Neuron (in vitro differentiated cells): Measurements from ENCODE around the gene CELA1.
"Not testable (repeated sequence)": the region's sequence is repeated elsewhere in the genome, so short reads cannot be mapped to it uniquely, and the experiment has no call there.

ENCODE experiments used
- H2AFZ ChIP-seq: one replicate; pipeline ENCODE4 v1.6.1; 2013; ENCODE audit warnings: low read depth, mild to moderate bottlenecking, inconsistent platforms, low read length, moderate library complexity
- H3K27me3 ChIP-seq: one replicate; pipeline ENCODE4 v1.6.1; 2013; ENCODE audit warnings: low read length; ENCODE audit not compliant: insufficient read depth
- H3K36me3 ChIP-seq: one replicate; pipeline ENCODE4 v1.6.1; 2013; ENCODE audit warnings: low read length; ENCODE audit not compliant: insufficient read depth
- H3K4me1 ChIP-seq: one replicate; pipeline ENCODE4 v1.6.1; 2013; ENCODE audit warnings: low read length; ENCODE audit not compliant: insufficient read depth
- H3K4me3 ChIP-seq: 2 replicates; pipeline ENCODE4 v1.5.1; 2013; ENCODE audit warnings: mild to moderate bottlenecking, low read length, moderate library complexity
- H3K9me3 ChIP-seq: one replicate; pipeline ENCODE4 v1.6.1; 2013; ENCODE audit warnings: low read length

Gene CELA1

DNA sequence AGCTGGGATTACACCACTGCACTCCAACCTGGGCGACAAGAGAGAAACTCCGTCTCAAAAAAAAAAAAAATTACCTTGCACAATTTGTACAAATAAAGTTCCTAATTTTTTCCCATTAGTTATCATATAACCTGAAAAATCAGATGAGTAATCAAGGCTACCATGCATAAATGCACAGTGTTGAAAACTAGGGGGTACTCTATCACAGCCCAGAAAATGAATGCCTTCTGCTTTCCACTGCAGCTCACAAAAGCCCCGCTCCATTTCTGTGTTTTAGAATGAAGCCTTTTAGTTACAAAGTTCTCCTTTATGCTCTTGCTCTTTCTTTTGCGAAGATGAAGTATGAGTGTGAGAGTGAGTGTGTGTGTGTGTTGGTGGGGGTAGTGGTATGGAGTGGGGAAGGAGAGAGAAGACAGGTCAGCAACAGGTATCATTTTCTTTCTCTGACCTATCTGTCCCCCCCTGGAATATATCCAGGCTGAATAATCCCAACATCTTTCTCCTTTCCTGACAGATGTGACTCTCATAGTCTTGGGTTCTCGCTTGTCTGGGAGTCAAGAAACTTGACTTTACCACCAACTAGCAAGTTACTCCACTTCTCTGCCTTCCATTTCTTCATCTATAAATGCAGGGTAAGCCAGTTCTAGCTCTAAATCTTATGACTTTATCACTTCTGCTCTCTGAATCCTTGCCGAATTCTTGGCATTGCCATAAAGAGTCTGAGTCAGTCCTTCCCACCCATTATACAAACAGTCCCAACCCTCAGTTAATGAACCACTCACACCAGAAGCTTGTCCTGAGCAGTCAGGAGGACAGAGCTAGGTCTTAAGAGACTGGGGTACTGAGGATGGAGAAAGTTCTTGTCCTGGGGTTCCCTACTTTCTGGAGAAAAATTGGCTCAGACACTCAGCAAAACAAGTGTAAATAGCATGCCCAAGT is 38.6 kb downstream of the CELA1 start:
- Histone ChIP-seq H3K27me3 (peaks cover 6% of the 10 kb centered on the region), H2AFZ (no peak overlapping the region)

DNA sequence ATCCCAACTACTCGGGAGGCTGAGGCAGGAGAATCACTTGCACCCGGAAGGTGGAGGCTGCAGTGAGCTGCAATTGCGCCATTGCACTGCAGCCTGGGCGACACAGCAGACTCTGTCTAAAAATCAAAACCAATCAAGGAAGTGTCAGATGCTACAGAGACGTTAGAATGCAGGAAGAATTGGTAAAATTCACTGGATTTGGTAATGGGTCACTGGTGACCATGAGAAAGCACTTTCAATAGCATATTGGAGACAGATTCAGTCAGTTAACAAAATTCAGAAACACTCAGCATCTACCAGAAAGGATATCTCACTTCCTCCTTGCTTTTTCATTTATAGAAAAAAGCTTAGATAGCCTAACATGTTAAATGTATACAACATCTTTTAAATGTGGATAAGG is 40.0 kb downstream of the CELA1 start:
- Histone ChIP-seq H3K27me3 (peaks cover 10% of the 10 kb centered on the region), H3K9me3 (no peaks in the 10 kb centered on the region), H2AFZ (no peak overlapping the region), H3K4me3 (no peak overlapping the region), H3K36me3 (no peaks in the 10 kb centered on the region), H3K4me1 (no peaks in the 10 kb centered on the region)

More for the DNA sequence above, 38.6 kb downstream of the CELA1 start:
- Histone ChIP-seq H3K36me3 (no peaks in the 10 kb centered on the region), H3K4me3 (no peak overlapping the region), H3K9me3 (no peaks in the 10 kb centered on the region), H3K4me1 (no peaks in the 10 kb centered on the region)

DNA sequence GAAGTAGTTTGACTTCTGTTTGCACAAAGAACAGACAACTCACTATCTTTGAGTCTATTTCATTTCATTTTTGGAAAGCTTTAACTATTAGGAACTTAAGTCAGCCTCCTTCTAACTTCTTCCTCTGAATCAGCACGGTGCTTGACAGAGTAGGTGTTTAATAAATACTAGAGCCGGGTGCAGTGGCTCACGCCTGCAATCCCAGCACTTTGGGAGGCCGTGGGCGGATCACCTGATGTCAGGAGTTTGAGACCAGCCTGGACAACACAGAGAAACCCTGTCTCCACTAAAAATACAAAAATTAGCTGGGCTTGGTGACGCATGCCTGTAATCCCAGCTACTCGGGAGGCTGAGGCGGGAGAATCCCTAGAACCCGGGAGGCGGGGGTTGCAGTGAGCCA is 45.7 kb downstream of the CELA1 start:
- H3K36me3 ChIP-seq, H3K4me3 ChIP-seq, H3K4me1 ChIP-seq, H2AFZ ChIP-seq, H3K27me3 ChIP-seq, H3K9me3 ChIP-seq: not testable (repeated sequence)

DNA sequence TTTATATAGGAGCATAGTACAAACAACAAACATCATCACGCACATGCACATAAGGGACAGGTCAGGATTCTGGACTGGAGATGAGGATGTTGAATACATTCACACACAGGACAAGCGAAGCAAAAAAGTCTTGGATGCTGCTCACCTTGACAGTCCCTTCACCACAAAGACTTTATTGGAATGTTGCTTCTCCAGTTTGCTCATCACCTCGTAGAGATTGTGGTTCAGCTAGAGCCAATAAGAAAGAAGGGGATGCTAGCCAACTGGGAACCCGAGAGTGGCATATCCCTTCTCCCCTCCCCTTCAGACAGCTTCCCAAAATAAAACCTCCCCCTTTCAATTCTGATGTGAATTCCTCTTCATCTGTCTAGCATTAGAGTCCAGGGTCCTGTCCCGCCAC is 50.8 kb downstream of the CELA1 start:
- Histone ChIP-seq H3K9me3 (no peaks in the 10 kb centered on the region), H3K4me3 (no peak overlapping the region), H3K4me1 (no peaks in the 10 kb centered on the region)

DNA sequence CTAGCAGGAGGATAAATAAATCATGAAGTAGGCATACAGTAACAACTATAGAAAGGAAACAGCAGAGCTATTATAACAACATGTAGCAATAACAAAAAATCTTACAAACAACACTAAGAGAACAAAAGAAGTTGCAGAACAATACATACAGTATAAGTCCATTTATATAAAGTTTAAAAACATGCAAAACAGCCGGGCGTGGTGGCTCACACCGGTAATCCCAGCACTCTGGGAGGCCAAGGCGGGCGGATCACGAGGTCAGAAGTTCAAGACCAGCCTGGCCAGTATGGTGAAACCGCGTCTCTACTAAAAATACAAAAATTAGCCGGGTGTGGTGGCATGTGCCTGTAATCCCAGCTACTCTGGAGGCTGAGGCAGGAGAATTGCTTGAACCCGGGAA is 52.4 kb downstream of the CELA1 start:
- H3K36me3 ChIP-seq, H3K4me3 ChIP-seq, H3K27me3 ChIP-seq, H2AFZ ChIP-seq, H3K9me3 ChIP-seq, H3K4me1 ChIP-seq: not testable (repeated sequence)

More for the DNA sequence above, 50.8 kb downstream of the CELA1 start:
- Histone ChIP-seq H2AFZ (no peak overlapping the region), H3K36me3 (no peaks in the 10 kb centered on the region), H3K27me3 (no peaks in the 10 kb centered on the region)

DNA sequence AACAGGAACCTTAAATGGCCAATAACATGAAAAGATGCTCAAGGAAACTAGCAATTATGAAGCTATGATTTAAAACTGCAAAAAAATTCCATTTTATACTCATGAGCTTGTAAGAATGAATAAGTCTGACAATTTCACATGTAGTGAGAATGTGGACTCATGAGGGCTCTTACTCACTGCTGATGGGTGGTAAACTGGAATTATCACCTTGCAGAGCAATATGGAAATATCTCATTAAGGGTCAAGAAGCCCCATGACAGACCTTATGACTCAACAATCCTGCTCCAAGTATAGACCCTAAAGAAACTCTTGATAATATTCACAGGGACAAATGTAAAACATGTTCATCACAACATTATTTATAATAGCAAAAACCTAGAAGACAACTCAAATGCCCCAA is 52.8 kb downstream of the CELA1 start:
- H2AFZ ChIP-seq = no peak overlapping the region
- no peaks in the 10 kb centered on the region for H3K27me3 ChIP-seq
- no peaks in the 10 kb centered on the region for H3K4me1 ChIP-seq
- H3K9me3 ChIP-seq = no peaks in the 10 kb centered on the region
- no peaks in the 10 kb centered on the region for H3K36me3 ChIP-seq
- no peak overlapping the region for H3K4me3 ChIP-seq

DNA sequence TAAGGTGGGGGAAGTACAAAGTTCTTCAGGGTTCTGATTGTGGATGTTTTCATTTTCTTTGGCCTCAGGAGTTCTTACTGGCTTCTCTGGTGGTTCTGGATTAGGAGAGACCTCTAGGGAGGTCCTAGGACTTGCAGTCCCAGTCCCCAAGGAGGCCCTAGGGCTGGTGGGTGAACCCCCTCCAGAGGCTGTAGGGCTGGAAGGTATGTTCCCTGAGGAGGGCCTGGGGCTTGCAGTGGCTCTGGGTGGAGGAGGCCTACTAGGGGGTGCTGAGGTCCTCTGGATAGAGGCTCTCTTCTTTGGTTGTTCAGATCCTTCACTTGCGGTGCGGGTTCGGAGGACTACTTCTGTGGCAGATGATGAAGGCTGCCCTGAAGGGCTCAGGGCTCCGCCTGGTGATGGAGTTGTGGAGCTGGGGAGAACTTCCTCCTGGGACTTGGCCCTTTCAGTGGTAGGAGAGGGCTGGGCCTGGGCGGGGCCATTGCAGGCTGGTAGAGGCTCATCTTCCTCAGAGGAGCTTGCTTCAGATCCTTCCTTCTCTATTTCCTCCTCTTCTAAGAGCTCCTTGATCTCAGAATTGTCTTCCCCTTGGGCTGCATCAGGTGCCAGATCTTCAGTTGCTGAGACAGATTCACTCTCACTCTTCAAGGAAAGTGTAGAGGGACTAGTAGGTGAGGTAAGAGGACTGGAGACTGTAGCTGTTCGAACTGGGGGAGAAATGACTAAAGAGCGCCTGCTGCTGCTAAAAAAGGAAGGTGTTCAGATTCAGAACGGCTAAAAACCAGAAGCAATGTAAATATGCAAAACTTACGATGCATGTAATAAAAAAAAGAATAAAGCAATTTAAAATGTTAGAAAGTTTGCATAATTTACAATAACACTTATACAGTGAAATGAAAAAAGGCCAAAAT is 54.6 kb downstream of the CELA1 start:
- not testable (repeated sequence) for H2AFZ ChIP-seq, H3K36me3 ChIP-seq

DNA sequence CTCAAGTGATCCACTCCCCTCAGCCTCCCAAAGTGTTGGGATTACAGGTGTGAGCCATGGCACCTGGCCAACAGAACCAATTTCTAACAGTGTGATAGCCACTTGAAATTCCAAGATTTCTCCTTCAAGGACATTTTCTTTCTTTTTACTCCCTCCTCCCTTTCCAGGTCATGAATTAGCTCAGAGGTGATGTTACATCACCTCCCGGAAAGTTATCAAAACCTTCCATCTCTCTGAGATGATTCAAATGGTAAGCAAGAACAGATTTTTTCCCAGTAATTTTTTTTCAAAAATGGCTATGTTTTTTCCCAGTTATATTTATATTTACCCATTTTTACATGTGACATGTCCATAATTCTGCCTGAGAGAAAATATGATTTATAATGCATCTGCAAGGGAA is 60.6 kb downstream of the CELA1 start:
- H3K4me3 ChIP-seq = no peak overlapping the region
- H2AFZ ChIP-seq = no peak overlapping the region
- H3K4me1 ChIP-seq = no peaks in the 10 kb centered on the region

More for the DNA sequence above, 54.6 kb downstream of the CELA1 start:
- H3K9me3 ChIP-seq, H3K27me3 ChIP-seq, H3K4me3 ChIP-seq, H3K4me1 ChIP-seq: not testable (repeated sequence)

DNA sequence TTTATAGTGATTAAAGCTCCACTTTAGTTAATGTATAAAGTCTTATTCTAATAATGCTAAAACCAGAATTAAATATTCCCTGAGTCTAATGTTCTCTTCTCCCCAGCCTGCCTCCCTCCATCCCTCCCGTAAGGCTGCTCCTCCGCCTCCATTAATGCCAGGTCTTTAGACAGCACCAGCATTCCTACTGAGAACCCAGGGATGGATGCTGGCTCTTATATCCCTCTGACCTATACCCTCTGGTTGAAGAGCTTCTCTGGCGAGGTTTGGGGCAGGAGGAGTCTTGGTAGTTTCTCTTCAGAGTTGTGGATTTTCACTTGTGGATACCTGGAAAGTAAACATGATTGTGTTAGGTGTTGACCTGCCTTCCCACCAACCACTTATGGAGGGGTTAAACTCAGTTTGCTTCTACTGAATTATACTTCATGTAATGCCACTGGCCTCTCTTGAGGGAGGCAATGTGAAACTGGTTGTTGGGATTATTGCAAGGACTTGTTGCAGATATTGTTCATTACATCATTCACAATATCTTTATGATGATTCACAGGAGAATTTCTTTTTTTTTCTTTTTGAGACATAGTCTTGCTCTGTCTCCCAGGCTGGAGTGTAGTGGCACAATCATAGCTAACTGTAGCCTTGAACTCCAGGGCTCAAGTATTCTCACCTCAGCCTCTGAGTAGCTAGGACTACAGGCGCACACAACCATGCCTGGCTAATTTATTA is 65.1 kb downstream of the CELA1 start:
- Histone ChIP-seq H3K36me3 (no peaks in the 10 kb centered on the region), H3K4me1 (no peaks in the 10 kb centered on the region), H3K27me3 (peaks cover 3% of the 10 kb centered on the region), H2AFZ (no peak overlapping the region), H3K9me3 (no peaks in the 10 kb centered on the region), H3K4me3 (no peak overlapping the region)

More for the DNA sequence above, 60.6 kb downstream of the CELA1 start:
- Histone ChIP-seq H3K9me3 (no peaks in the 10 kb centered on the region), H3K27me3 (peaks cover 3% of the 10 kb centered on the region), H3K36me3 (no peaks in the 10 kb centered on the region)
